HUES48 (cell line): ENCODE measurements around the gene ZNF444.
A peak's percentile ranks its signal among the peaks of the same experiment; 100 is the strongest.

ENCODE experiments used
- H3K27ac ChIP-seq: one replicate; pipeline ENCODE4 v1.7.0; 2013; ENCODE audit warnings: low read depth, low read length, inconsistent platforms
- H3K27me3 ChIP-seq: 2 replicates; pipeline ENCODE4 v1.6.1; 2013; ENCODE audit warnings: mild to moderate bottlenecking, low read length; ENCODE audit not compliant: control insufficient read depth, insufficient read depth
- H3K36me3 ChIP-seq: 2 replicates; pipeline ENCODE4 v1.6.1; 2013; ENCODE audit warnings: low read length; ENCODE audit not compliant: control insufficient read depth, insufficient read depth
- H3K4me1 ChIP-seq: 2 replicates; pipeline ENCODE4 v1.6.1; 2013; ENCODE audit warnings: mild to moderate bottlenecking, low read length; ENCODE audit not compliant: control insufficient read depth, insufficient read depth
- H3K4me3 ChIP-seq: 2 replicates; pipeline ENCODE4 v1.5.1; 2013; ENCODE audit warnings: mild to moderate bottlenecking, low read depth, low read length
- H3K9ac ChIP-seq: 2 replicates; pipeline ENCODE4 v1.6.1; 2013; ENCODE audit warnings: mild to moderate bottlenecking, low read depth, low read length, moderate library complexity
- H3K9me3 ChIP-seq: 2 replicates; pipeline ENCODE4 v1.6.1; 2013; ENCODE audit warnings: low read length; ENCODE audit not compliant: control insufficient read depth, insufficient read depth

Gene ZNF444

DNA sequence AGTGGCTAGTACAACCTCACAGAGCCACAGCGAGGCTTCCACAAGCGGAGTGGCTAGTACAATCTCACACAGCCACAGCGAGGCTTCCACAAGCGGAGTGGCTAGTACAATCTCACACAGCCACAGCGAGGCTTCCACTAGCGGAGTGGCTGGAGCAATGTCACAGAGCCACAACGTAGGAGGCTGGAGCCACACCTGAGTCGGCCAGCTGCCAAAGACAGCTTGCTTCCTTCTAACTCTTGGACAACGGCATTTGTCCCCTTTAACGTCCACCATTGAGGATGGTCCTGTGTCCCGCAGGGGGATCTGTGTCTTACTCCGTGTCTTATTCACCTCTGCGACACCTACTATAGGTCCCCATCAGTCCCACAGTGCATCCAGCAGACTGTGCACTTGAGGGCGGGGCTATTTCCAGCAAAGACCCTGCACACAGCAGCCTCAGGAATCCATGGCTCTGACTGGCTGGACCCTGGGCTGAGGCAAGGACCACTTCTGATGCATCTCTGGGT, 23.7 kb upstream of the ZNF444 start:
- H3K4me1 ChIP-seq: peaks cover 32% of the 10 kb centered on the region
- no peaks in the 10 kb centered on the region for H3K27me3 ChIP-seq
- no peaks in the 10 kb centered on the region for H3K9me3 ChIP-seq
- no peak overlapping the region for H3K27ac ChIP-seq
- peaks cover 9% of the 10 kb centered on the region for H3K36me3 ChIP-seq
- H3K9ac ChIP-seq: no peak overlapping the region
- H3K4me3 ChIP-seq: no peak overlapping the region

- H3K36me3 ChIP-seq: peaks cover 9% of the 10 kb centered on the region
- no peaks in the 10 kb centered on the region for H3K9me3 ChIP-seq
- no peaks in the 10 kb centered on the region for H3K27me3 ChIP-seq
- H3K27ac ChIP-seq: no peak overlapping the region
- no peak overlapping the region for H3K4me3 ChIP-seq
- peaks cover 30% of the 10 kb centered on the region for H3K4me1 ChIP-seq
- no peak overlapping the region for H3K9ac ChIP-seq
These were observed 23.2 kb upstream of the ZNF444 start for GRCh38 chr19:56117889-56118288.

GRCh38 chr19:56118666-56119581, 22.2 kb upstream of the ZNF444 start:
- H3K27me3 ChIP-seq: no peaks in the 10 kb centered on the region
- H3K27ac ChIP-seq: no peak overlapping the region
- H3K4me1 ChIP-seq: peaks cover 20% of the 10 kb centered on the region
- no peak overlapping the region for H3K9ac ChIP-seq
- peaks cover 9% of the 10 kb centered on the region for H3K36me3 ChIP-seq
- peak overlapping the region; percentile 87; the same call in 1 of the 2 replicates for H3K4me3 ChIP-seq
- no peaks in the 10 kb centered on the region for H3K9me3 ChIP-seq

- Histone ChIP-seq H3K27ac (peak overlapping the region; percentile 96), H3K9ac (peak overlapping the region; percentile 95)
These were observed 21.5 kb upstream of the ZNF444 start for GRCh38 chr19:56119582-56119978.

DNA sequence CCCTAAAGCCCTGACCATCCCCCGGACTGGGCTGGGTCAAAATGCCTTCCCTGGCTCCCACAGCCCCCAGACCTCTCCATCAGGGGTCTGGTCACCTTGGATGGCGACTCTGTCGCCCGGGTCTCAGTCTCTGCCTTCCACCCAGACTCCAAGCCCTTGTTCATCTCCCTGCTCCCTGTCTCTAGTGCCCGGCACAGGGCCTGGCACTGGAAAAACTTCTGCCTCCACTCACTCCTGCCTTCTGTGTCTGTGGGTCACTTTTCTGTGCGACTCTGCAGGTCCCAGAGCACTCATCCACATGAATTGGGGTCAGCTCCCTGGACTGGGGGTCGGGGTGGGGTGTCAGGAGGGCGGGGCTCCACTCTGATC, 21.1 kb upstream of the ZNF444 start:
- Histone ChIP-seq H3K4me3 (peak overlapping the region; percentile 87), H3K4me1 (peaks cover 13% of the 10 kb centered on the region), H3K9ac (peak overlapping the region; percentile 95), H3K27ac (peak overlapping the region; percentile 96), H3K36me3 (peaks cover 9% of the 10 kb centered on the region), H3K9me3 (no peaks in the 10 kb centered on the region), H3K27me3 (no peaks in the 10 kb centered on the region)

More at GRCh38 chr19:56119582-56119978, 21.5 kb upstream of the ZNF444 start:
- Histone ChIP-seq H3K4me3 (peak overlapping the region; percentile 87), H3K27me3 (no peaks in the 10 kb centered on the region), H3K4me1 (peaks cover 15% of the 10 kb centered on the region), H3K9me3 (no peaks in the 10 kb centered on the region), H3K36me3 (peaks cover 9% of the 10 kb centered on the region)

DNA sequence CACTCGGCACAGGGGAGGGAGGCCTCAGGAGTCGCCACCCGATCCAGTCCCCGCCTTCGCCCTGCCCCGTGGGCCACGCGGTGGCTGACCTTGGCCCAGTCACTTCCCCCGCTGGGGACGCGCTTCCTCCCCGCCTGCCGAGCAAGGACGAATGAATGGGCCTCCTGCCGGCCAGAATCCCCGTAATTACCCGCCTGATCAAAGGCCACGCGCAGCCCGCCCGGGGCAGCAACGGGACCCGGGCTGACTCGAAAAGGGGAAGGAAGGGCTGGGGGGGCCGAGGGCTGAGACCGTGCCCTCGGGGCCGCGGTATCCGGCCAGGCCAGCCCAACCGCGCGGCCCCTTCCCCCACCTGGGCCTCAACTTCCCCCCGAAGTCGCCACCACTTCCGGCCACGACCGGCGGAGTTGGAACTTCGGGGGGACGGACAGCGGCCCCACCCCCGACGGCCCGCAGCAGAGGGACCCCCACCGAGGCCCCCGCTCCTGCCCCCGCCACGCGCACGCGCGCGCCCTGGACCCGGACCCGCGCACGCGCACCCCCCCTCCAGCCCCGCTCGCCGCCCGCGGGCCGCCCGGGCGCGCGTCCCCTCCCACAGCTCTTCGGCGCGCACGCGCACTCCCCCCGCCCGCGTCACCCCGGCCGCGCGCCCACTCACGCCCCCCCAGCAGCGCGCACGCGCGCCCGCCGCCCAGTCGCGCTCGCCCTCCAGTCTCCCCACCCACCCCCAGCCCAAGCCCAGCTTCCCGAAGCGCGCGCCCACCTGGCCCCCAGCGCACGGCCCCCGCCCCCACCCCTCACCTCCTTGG, 20.5 kb upstream of the ZNF444 start:
- no peaks in the 10 kb centered on the region for H3K27me3 ChIP-seq
- peak overlapping the region; percentile 96 for H3K27ac ChIP-seq
- peaks cover 13% of the 10 kb centered on the region for H3K4me1 ChIP-seq
- peak overlapping the region; percentile 95 for H3K9ac ChIP-seq
- peak overlapping the region; percentile 87 for H3K4me3 ChIP-seq
- no peaks in the 10 kb centered on the region for H3K9me3 ChIP-seq
- peaks cover 9% of the 10 kb centered on the region for H3K36me3 ChIP-seq

DNA sequence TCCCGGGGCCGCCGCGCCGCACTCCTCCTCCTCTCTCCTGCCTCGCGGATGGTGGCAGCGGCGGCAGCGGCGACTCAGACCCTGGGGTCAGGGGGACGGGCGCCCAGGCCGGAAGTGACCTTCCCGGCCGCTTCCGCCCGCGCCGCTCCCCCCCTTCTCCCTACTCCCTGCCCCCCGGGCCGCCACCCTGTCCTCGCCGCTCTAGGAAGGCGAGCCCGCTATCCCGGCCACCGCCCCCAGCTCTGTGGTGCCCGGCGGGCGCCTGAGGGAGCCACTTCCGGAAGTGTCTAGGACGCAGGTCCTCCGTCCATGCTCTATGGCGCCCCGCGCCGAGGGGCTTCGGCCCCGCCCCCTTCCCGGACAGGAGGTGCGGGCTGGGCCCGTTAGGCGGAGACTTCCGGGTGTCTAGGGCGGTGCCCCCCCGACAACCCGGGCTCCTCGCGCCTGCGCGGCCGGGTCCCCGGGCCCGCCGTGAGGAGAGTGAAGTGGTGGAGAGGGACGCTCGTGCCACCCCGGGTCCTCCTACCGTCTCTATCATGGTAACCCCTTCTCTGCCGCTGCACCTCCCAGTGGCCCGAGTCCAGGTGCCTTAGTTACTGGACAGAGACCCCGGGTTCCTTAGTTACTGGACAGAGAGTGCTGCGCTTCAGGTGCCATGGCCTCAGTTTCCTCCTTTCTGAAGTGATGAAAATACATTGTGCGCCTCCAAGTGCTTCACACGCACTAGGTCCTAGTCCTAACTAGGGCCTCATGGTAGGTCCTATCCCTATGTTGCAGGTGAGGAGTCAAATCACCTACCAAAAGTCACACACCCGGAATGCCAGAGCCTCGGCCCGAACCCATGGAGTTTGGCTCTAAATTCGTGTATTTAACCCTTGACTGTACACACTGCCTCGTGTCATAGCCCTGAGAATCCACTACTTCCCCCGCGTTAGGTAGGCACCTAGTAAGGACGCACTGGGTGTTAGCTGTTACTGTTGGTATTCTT, 19.6 kb upstream of the ZNF444 start, which contains the start of gene ZNF787:
Gene ZNF787 (minus strand): TSS at position 116 of the 988 bp plus-strand sequence. CDS start 18,078 bp downstream, outside the sequence.
- H3K9ac ChIP-seq: peak within 1 kb of the TSS; percentile 95
- H3K4me1 ChIP-seq: peaks cover 13% of the 10 kb centered on the region
- peak within 1 kb of the TSS; percentile 96 for H3K27ac ChIP-seq

DNA sequence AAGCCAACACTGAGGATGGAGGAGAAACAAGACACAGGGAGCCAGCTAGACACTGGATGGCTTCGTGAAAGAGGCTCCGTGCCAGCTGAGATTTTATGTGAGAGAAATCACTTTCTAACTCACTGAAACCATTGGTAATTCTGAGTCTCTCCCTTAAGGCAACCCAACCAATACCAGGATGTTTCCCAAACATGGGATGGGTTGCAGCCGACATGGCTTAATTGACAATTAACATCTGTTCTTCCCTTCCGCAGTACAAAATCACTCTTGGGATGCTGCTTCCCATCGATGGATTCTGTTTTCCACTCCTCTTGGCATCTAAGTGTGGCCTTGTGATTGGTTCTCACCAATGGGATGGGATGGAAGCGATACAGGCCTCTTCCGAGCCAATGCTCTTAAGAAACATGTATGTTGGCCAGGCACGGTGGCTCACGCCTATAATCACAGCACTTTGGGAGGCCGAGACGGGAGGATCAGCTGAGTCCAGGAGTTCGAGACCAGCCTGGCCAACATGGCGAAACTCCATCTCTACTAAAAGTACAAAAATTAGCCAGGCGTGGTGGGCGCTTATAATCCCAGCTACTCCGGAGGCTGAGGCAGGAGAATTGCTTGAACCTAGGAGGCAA, 17.7 kb upstream of the ZNF444 start:
- no peaks in the 10 kb centered on the region for H3K27me3 ChIP-seq
- H3K27ac ChIP-seq: no peak overlapping the region
- no peak overlapping the region for H3K9ac ChIP-seq
- H3K36me3 ChIP-seq: peaks cover 7% of the 10 kb centered on the region
- no peak overlapping the region for H3K4me3 ChIP-seq
- peaks cover 13% of the 10 kb centered on the region for H3K4me1 ChIP-seq
- no peaks in the 10 kb centered on the region for H3K9me3 ChIP-seq

More for the DNA sequence above, 19.6 kb upstream of the ZNF444 start, which contains the start of gene ZNF787:
- Histone ChIP-seq H3K9me3 (no peaks in the 10 kb centered on the region), H3K36me3 (peaks cover 9% of the 10 kb centered on the region), H3K27me3 (no peaks in the 10 kb centered on the region), H3K4me3 (peak within 1 kb of the TSS; percentile 87)

- H3K4me1 ChIP-seq: peaks cover 7% of the 10 kb centered on the region
- no peaks in the 10 kb centered on the region for H3K27me3 ChIP-seq
- H3K27ac ChIP-seq: no peak overlapping the region
- no peak overlapping the region for H3K9ac ChIP-seq
- no peaks in the 10 kb centered on the region for H3K9me3 ChIP-seq
- no peak overlapping the region for H3K4me3 ChIP-seq
- H3K36me3 ChIP-seq: no peaks in the 10 kb centered on the region
These were observed 16.5 kb upstream of the ZNF444 start for GRCh38 chr19:56124578-56124977.
